ENCODE data around the gene GRIN2D. TPM values are rescaled to one million over a fixed set of nuclear protein-coding genes. Genes with fewer than 3 reads are reported as not detected.
A peak's percentile ranks its signal among the peaks of the same experiment; 100 is the strongest.

GRIN2D gene
- polyA plus RNA-seq, 3 donors, result 0.13 to 0.29 TPM; not detected in 1

- Histone ChIP-seq H3K9ac (ENCODE audit: insufficient read depth, low read length, poor library complexity, severe bottlenecking) (no peak overlapping the region), H3K9me3 (replicated peaks in 1 of 2; ENCODE audit: control insufficient read depth in 1 of 2, insufficient read depth in 1 of 2, low read length in 2 of 2) (no peaks in the 10 kb centered on the region), H3K4me2 (replicated peaks; ENCODE audit: extremely low read depth, low read length, poor library complexity, severe bottlenecking) (peak overlapping the region; percentile 49), H3K27me3 (ENCODE audit: control insufficient read depth in 2 of 2, insufficient read depth in 2 of 2, low read length in 2 of 2) (peaks cover 0 to 21% of the 10 kb centered on the region in 2 donors), H4K20me1 (ENCODE audit: insufficient read depth, low read length) (no peaks in the 10 kb centered on the region), H3K36me3 (replicated peaks in 1 of 2; ENCODE audit: control insufficient read depth in 1 of 2, insufficient read depth in 2 of 2, low read length in 2 of 2) (no peaks in the 10 kb centered on the region), H3K4me3 (replicated peaks in 1 of 3; ENCODE audit: low read depth in 2 of 3, low read length in 3 of 3) (peak overlapping the region in 1 of 3 experiments; percentile 52), H2AFZ (ENCODE audit: insufficient read depth, low read depth, low read length, poor library complexity, severe bottlenecking) (no peak overlapping the region), H3K4me1 (ENCODE audit: control insufficient read depth in 1 of 2, insufficient read depth in 2 of 2, low read length in 2 of 2) (peaks cover 23 to 30% of the 10 kb centered on the region in 2 donors), H3K27ac (ENCODE audit: low read depth in 1 of 2, low read length in 2 of 2) (no peak overlapping the region), H3K79me2 (ENCODE audit: insufficient read depth, low read length) (no peaks in the 10 kb centered on the region)
- Mint-ChIP-seq H3K27me3 (ENCODE audit: low read depth in 3 of 3) (peaks cover 19 to 32% (median 21%) of the 10 kb centered on the region in 3 donors), H3K27ac (peak overlapping the region in 5 of 7 donors; percentile 15 to 87 (median 43)), H3K4me3 (peak overlapping the region in 1 of 2 donors; percentile 92), H3K9me3 (peaks cover 0 to 9% (median 1%) of the 10 kb centered on the region in 7 donors), H3K36me3 (peaks cover 0 to 4% of the 10 kb centered on the region in 2 donors), H3K4me1 (peaks cover 30% of the 10 kb centered on the region)
- intact Hi-C loops (cut with micrococcal nuclease), result no loop called here
- TF ChIP-seq CTCF (IDR thresholded peaks at IDR 0.05), result no peak
- peak in 2 of 3 donors; percentile 16 to 30 for DNase-seq
- 66% methylated on average over 6 of the region's 6 CpGs for WGBS (ENCODE audit: insufficient coverage)
These were observed 25.0 kb downstream of the GRIN2D start for GRCh38 chr19:48418317-48419064.

GRCh38 chr19:48419158-48419920, 25.9 kb downstream of the GRIN2D start:
- H3K9ac ChIP-seq (ENCODE audit: insufficient read depth, low read length, poor library complexity, severe bottlenecking), result no peak overlapping the region
- no peaks in the 10 kb centered on the region for H3K79me2 ChIP-seq (ENCODE audit: insufficient read depth, low read length)
- H3K4me3 ChIP-seq (replicated peaks in 1 of 3; ENCODE audit: low read depth in 2 of 3, low read length in 3 of 3), result peak overlapping the region in 1 of 3 experiments; percentile 52
- peak; percentile 48 to 68 (median 65) for DNase-seq
- peak overlapping the region; percentile 49 for H3K4me2 ChIP-seq (replicated peaks; ENCODE audit: extremely low read depth, low read length, poor library complexity, severe bottlenecking)
- H3K27me3 ChIP-seq (ENCODE audit: control insufficient read depth in 2 of 2, insufficient read depth in 2 of 2, low read length in 2 of 2), result peaks cover 0 to 12% of the 10 kb centered on the region in 2 donors
- Mint-ChIP-seq H3K27me3 (ENCODE audit: low read depth in 3 of 3) (peaks cover 10 to 24% (median 13%) of the 10 kb centered on the region in 3 donors), H3K27ac (peak overlapping the region in 6 of 7 donors; percentile 21 to 87 (median 56)), H3K4me1 (peaks cover 29% of the 10 kb centered on the region), H3K9me3 (peaks cover 0 to 9% (median 1%) of the 10 kb centered on the region in 7 donors), H3K36me3 (peaks cover 0 to 4% of the 10 kb centered on the region in 2 donors), H3K4me3 (peak overlapping the region; percentile 75 to 92)
- H3K36me3 ChIP-seq (replicated peaks in 1 of 2; ENCODE audit: control insufficient read depth in 1 of 2, insufficient read depth in 2 of 2, low read length in 2 of 2), result no peaks in the 10 kb centered on the region
- no peak for TF ChIP-seq CTCF (IDR thresholded peaks at IDR 0.05)
- no peak overlapping the region for H3K27ac ChIP-seq (ENCODE audit: low read depth in 1 of 2, low read length in 2 of 2)
- no peaks in the 10 kb centered on the region for H3K9me3 ChIP-seq (replicated peaks in 1 of 2; ENCODE audit: control insufficient read depth in 1 of 2, insufficient read depth in 1 of 2, low read length in 2 of 2)
- peaks cover 24 to 32% of the 10 kb centered on the region in 2 donors for H3K4me1 ChIP-seq (ENCODE audit: control insufficient read depth in 1 of 2, insufficient read depth in 2 of 2, low read length in 2 of 2)
- peak overlapping the region; percentile 42 for H2AFZ ChIP-seq (ENCODE audit: insufficient read depth, low read depth, low read length, poor library complexity, severe bottlenecking)
- 60% methylated on average over 19 of the region's 31 CpGs for WGBS (ENCODE audit: insufficient coverage)
- intact Hi-C loops (cut with micrococcal nuclease), result no loop called here
- no peaks in the 10 kb centered on the region for H4K20me1 ChIP-seq (ENCODE audit: insufficient read depth, low read length)
